GM12878 (cell line): ENCODE data around the gene SLC6A17. TPM values are rescaled to one million over a fixed set of nuclear protein-coding genes. Genes with fewer than 3 reads are reported as not detected.

Experiments used
- ATAC-seq: fragments of 200-7000 bp; cut with Tn5 transposase; 3 replicates; pipeline ENCODE4 v1.9.1; 2020; ENCODE audit warnings: mild to moderate bottlenecking, moderate library complexity
- BruUV-seq: library from RNA; stranded (reverse); fragments of 400-500 nt; replicated peaks from 2 replicates; lab custom pipeline; 2021; lab: Mats Ljungman, UMichigan
- CTCF ChIA-PET: fragments of 300-600 bp; sonication (Branson Sonifier 250); formaldehyde crosslinking; extraction: SDS; loops from one replicate; lab custom pipeline; 2021; ENCODE audit warnings: inconsistent platforms; lab: Yijun Ruan, JAX
- POLR2A ChIA-PET: fragments of 350-600 bp; formaldehyde crosslinking; extraction: SDS; loops from one replicate; lab custom pipeline; 2021; ENCODE audit warnings: inconsistent platforms; lab: Charles Lee
- RAD21 ChIA-PET: fragments of 300-600 bp; sonication (Branson Sonifier 250); formaldehyde crosslinking; loops from one replicate; lab custom pipeline; 2023; ENCODE audit warnings: antibody characterized with exemption; ENCODE audit not compliant: unreplicated experiment; lab: Charles Lee
- SMC1A ChIA-PET: fragments of 300-600 bp; sonication (Branson Sonifier 250); formaldehyde crosslinking; loops from one replicate; lab custom pipeline; 2023; ENCODE audit not compliant: unreplicated experiment, uncharacterized antibody; lab: Charles Lee
- DNase-seq: peaks from one replicate; pipeline ENCODE4 v3.0.0-alpha.2; 2011; ENCODE audit warnings: low read depth, low spot score
- FAIRE-seq: peaks from 3 replicates; lab custom pipeline; 2011; peaks lifted over from hg19 to GRCh38; lab: Jason Lieb, UNC
- H2AFZ ChIP-seq: 2 replicates; pipeline ENCODE4 v1.6.0; 2011; ENCODE audit warnings: low read depth, low read length, control low read depth; ENCODE audit not compliant: control insufficient read depth
- H3K27ac ChIP-seq: 2 replicates; pipeline ENCODE4 v1.5.1; 2011; ENCODE audit warnings: control low read depth; ENCODE audit not compliant: control insufficient read depth, insufficient read depth
- H3K27me3 ChIP-seq, 2 experiments: replicated peaks in 1 of 2; 2 replicates each; pipeline versions ENCODE4 v1.6.0 to v1.6.1; 2011; ENCODE audit warnings: low read length in 1 of 2; ENCODE audit not compliant: control insufficient read depth in 2 of 2, insufficient read depth in 2 of 2
- H3K36me3 ChIP-seq, 2 experiments: 2 replicates each; pipeline ENCODE4 v1.5.1; 2011; ENCODE audit warnings: low read length in 1 of 2; ENCODE audit not compliant: control insufficient read depth in 2 of 2, insufficient read depth in 2 of 2
- H3K4me1 ChIP-seq: 2 replicates; pipeline ENCODE4 v1.6.1; 2011; ENCODE audit warnings: mild to moderate bottlenecking, low read length, moderate library complexity, mixed read lengths; ENCODE audit not compliant: control insufficient read depth, insufficient read depth
- H3K4me2 ChIP-seq: 2 replicates; pipeline ENCODE4 v1.6.0; 2011; ENCODE audit warnings: control low read depth; ENCODE audit not compliant: control insufficient read depth, insufficient read depth
- H3K4me3 ChIP-seq: fragments of 200-600 bp; sonication (generic); 2 replicates; pipeline ENCODE4 v1.5.1; 2016
- H3K79me2 ChIP-seq: 2 replicates; pipeline ENCODE4 v1.6.0; 2011; ENCODE audit warnings: low read length; ENCODE audit not compliant: control insufficient read depth, insufficient read depth
- H3K9ac ChIP-seq: 2 replicates; pipeline ENCODE4 v1.8.0; 2011; ENCODE audit warnings: low read length, control low read depth, mixed read lengths; ENCODE audit not compliant: control insufficient read depth, insufficient read depth
- H3K9me3 ChIP-seq: replicated peaks from 3 replicates; pipeline ENCODE4 v1.5.1; 2011; ENCODE audit warnings: mild to moderate bottlenecking, low read length; ENCODE audit not compliant: control insufficient read depth, insufficient read depth
- H4K20me1 ChIP-seq: 2 replicates; pipeline ENCODE4 v1.6.0; 2011; ENCODE audit not compliant: control insufficient read depth, insufficient read depth
- BRCA1 ChIP-seq: IDR thresholded peaks from 2 replicates; pipeline ENCODE4 v1.6.1; 2011; ENCODE audit warnings: low read depth, low read length, improper control_type of control experiment
- HDGF ChIP-seq: fragments of 450-650 bp; IDR thresholded peaks from 2 replicates; pipeline ENCODE4 v1.6.1; 2016; ENCODE audit warnings: antibody characterized with exemption
- SRF ChIP-seq, 2 experiments: IDR thresholded peaks; 2 replicates each; pipeline ENCODE4 v1.6.1; 2011; ENCODE audit warnings: low read depth in 2 of 2, low read length in 2 of 2, mild to moderate bottlenecking in 1 of 2, moderate library complexity in 1 of 2
- ZBED1 ChIP-seq: IDR thresholded peaks from 2 replicates; pipeline ENCODE4 v1.6.1; 2016; ENCODE audit warnings: borderline replicate concordance
- WGBS: methylation state at CpG from one replicate; pipeline ENCODE4 v1.1.6; 2016; ENCODE audit warnings: low lambda C conversion rate; ENCODE audit not compliant: insufficient replicate concordance, insufficient coverage; ENCODE audit errors: missing lambda C conversion rate; 5-methylcytosine and 5-hydroxymethylcytosine counted together
- in situ Hi-C: fragments of 300-500 bp; cut with MboI; formaldehyde crosslinking; loops from 9 replicates; pipeline ENCODE4 v1.14.3; 2018; ENCODE audit warnings: mixed read lengths
- intact Hi-C: fragments of 100-400 bp; cut with micrococcal nuclease; formaldehyde crosslinking; loops from one replicate; pipeline ENCODE4 v1.14.2; 2022; ENCODE audit not compliant: unreplicated experiment
- polyA plus RNA-seq, 11 experiments: library from polyadenylated mRNA; depleted of rRNA in 4 of 11; unstranded in 6 of 11; stranded (reverse) in 5 of 11; fragments of >200 nt; fragmentation: Nextera tagmentation in 4 of 11; fragmentation: Illumina TruSeq in 1 of 11; extraction: Ambion mirVana in 4 of 11; extraction: Trizol in 1 of 11; gene quantifications; 1 replicate in 1 of 11; 2 replicates in 10 of 11; pipeline versions ENCODE4 v1.2.1 to v1.2.3, GENCODE V29; 2011 to 2016; ENCODE audit warnings: inconsistent platforms in 2 of 11, missing spikeins in 2 of 11, low read depth in 1 of 11
- total RNA-seq, 4 experiments: library from RNA; depleted of rRNA in 3 of 4; stranded (reverse); fragments of >200 nt in 3 of 4; fragmentation: Illumina TruSeq in 1 of 4; extraction: Trizol in 1 of 4; gene quantifications; 2 replicates each; pipeline versions ENCODE4 v1.2.1 to v1.2.3, GENCODE V29; 2013 to 2021
- TF ChIP-seq, protein P1 (sequence below): IDR thresholded peaks from 2 replicates; pipeline ENCODE4 v1.6.1; 2011; ENCODE audit warnings: borderline replicate concordance, low read depth, mild to moderate bottlenecking, moderate library complexity, low read length; ENCODE audit not compliant: insufficient read depth, poor library complexity, severe bottlenecking
- TF ChIP-seq, protein P2 (sequence below): fragments of 450-650 bp; IDR thresholded peaks from 2 replicates; pipeline ENCODE4 v1.6.1; 2017; ENCODE audit warnings: low read depth, mild to moderate bottlenecking, moderate library complexity

SLC6A17 gene
- total and polyA plus RNA-seq, 10 of the 15 experiments (the other 5 are each of a cell fraction or from before 2014, with no cell fraction given) = not detected

DNA sequence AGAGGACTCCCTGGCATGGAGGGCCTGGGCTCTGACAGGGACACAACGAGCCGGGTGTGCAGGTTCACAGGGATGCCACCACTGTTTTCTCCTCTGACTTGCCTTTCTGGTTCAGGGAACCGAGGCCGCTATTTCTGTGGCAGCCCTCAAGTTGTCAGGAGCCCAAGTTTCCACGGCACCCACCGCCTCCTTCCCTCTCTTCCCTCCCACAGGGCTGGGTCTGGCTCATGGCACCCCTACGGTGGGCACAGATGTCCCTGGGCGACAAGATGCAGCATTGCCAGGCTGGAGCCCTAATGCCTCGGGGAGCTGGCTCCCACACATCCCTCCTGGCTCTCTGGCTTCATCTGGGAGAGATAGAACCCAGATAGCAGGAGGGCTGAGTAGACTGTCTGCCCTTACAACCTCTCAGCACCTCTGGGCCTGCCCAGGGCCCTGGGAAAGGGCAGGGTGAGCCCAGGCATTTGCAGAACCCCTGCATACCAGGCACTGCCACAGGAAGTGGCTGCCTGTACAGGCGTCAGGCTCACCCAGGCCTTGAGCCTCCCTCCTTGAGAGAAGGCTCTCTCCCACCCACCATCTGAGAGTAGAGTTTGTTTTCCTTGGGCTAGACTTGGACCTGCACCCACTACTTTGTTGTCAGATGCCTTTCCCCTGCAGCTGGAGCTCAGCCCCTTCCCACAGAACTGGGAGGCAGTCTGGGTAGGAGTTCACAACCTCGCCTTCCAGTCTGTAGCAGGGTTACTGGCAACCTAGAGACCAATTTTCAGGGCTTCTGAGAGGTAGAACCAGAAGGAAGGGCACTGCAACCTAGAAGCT, 80.3 kb downstream of the SLC6A17 start (continued):
- TF ChIP-seq ZBED1 = no peak

DNA sequence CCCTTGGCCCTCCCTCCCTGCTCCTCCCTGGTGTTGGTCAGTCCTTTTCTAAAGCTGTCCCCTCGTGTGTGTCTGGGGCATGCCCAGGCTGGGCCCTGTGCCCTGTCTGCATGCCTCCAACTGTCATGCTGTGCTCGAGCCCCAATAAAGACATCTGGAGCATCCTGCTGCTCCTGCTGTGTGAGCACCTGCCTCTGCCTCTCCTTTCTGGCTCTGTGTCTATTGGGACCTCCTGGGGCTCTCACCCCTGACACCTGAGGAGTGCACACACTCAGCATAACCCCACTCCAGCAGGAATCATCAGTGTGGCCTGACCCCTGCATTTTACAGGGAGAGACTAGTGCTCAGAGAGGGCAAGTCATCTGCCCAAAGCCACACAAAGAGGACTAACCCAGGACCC, 83.6 kb downstream of the SLC6A17 start:
- WGBS = 12% methylated on average over 2 of the region's 2 CpGs
- Histone ChIP-seq H3K4me3 (no peak overlapping the region), H3K79me2 (no peaks in the 10 kb centered on the region), H2AFZ (no peak overlapping the region), H3K9me3 (no peaks in the 10 kb centered on the region), H3K27ac (no peak overlapping the region), H3K9ac (no peak overlapping the region), H3K27me3 (no peaks in the 10 kb centered on the region), H4K20me1 (no peaks in the 10 kb centered on the region; the same call in 1 of the 2 replicates)
- RAD21 ChIA-PET = no interaction called here
- SMC1A ChIA-PET = no interaction called here
- POLR2A ChIA-PET = no interaction called here
- TF ChIP-seq SRF (IDR thresholded peaks at IDR 0.05; ENCODE audit: low read depth in 2 of 2, low read length in 2 of 2) (no peak), HDGF (no peak), BRCA1 (no peak)
- TF ChIP-seq, protein P1, sequence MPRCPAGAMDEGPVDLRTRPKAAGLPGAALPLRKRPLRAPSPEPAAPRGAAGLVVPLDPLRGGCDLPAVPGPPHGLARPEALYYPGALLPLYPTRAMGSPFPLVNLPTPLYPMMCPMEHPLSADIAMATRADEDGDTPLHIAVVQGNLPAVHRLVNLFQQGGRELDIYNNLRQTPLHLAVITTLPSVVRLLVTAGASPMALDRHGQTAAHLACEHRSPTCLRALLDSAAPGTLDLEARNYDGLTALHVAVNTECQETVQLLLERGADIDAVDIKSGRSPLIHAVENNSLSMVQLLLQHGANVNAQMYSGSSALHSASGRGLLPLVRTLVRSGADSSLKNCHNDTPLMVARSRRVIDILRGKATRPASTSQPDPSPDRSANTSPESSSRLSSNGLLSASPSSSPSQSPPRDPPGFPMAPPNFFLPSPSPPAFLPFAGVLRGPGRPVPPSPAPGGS = no peak
- TF ChIP-seq, protein P2, sequence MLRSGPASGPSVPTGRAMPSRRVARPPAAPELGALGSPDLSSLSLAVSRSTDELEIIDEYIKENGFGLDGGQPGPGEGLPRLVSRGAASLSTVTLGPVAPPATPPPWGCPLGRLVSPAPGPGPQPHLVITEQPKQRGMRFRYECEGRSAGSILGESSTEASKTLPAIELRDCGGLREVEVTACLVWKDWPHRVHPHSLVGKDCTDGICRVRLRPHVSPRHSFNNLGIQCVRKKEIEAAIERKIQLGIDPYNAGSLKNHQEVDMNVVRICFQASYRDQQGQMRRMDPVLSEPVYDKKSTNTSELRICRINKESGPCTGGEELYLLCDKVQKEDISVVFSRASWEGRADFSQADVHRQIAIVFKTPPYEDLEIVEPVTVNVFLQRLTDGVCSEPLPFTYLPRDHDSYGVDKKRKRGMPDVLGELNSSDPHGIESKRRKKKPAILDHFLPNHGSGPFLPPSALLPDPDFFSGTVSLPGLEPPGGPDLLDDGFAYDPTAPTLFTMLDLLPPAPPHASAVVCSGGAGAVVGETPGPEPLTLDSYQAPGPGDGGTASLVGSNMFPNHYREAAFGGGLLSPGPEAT = no peak
- TF ChIP-seq, all 136 proteins: peak for 0
- Histone ChIP-seq H3K4me2 (no peak overlapping the region), H3K4me1 (peaks cover 17% of the 10 kb centered on the region), H3K36me3 (no peaks in the 10 kb centered on the region)
- DNase-seq (no peak), FAIRE-seq (no peak), ATAC-seq (no peak)
- intact Hi-C loops = no loop called here
- BruUV-seq = no TSS peak
- in situ Hi-C loops = no loop called here
- CTCF ChIA-PET = no interaction called here
